Suprapubic skin (tissue), 4 donors: ENCODE measurements around the gene KIF6.

Source experiments
- EP300 ChIP-seq: sonication (generic); formaldehyde crosslinking; IDR thresholded peaks from one replicate; pipeline ENCODE4 v1.6.1; 2017; ENCODE audit warnings: antibody characterized with exemption
- POLR2A ChIP-seq, 2 donors: fragments of 450-650 bp; IDR thresholded peaks; one replicate each; pipeline ENCODE4 v1.6.1; 2017; ENCODE audit warnings: antibody characterized with exemption in 2 of 2, mild to moderate bottlenecking in 2 of 2, moderate library complexity in 2 of 2
- POLR2AphosphoS5 ChIP-seq, 3 donors: sonication (generic); formaldehyde crosslinking; IDR thresholded peaks; one replicate each; pipeline ENCODE4 v1.6.1; 2017; ENCODE audit warnings: antibody characterized with exemption in 3 of 3
- TF ChIP-seq, protein P1 (sequence below), 2 donors: fragments of 200-600 bp in 1 of 2; fragments of 450-650 bp in 1 of 2; sonication (generic) in 1 of 2; IDR thresholded peaks; one replicate each; pipeline ENCODE4 v1.5.1; 2016 to 2019; ENCODE audit warnings: antibody characterized with exemption in 2 of 2, mild to moderate bottlenecking in 1 of 2, moderate library complexity in 1 of 2

- TF ChIP-seq, protein P1, sequence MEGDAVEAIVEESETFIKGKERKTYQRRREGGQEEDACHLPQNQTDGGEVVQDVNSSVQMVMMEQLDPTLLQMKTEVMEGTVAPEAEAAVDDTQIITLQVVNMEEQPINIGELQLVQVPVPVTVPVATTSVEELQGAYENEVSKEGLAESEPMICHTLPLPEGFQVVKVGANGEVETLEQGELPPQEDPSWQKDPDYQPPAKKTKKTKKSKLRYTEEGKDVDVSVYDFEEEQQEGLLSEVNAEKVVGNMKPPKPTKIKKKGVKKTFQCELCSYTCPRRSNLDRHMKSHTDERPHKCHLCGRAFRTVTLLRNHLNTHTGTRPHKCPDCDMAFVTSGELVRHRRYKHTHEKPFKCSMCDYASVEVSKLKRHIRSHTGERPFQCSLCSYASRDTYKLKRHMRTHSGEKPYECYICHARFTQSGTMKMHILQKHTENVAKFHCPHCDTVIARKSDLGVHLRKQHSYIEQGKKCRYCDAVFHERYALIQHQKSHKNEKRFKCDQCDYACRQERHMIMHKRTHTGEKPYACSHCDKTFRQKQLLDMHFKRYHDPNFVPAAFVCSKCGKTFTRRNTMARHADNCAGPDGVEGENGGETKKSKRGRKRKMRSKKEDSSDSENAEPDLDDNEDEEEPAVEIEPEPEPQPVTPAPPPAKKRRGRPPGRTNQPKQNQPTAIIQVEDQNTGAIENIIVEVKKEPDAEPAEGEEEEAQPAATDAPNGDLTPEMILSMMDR (IDR thresholded peaks at IDR 0.05), result no peak
- TF ChIP-seq EP300, result no peak
- no peak for TF ChIP-seq POLR2A (IDR thresholded peaks at IDR 0.05)
- no peak for TF ChIP-seq POLR2AphosphoS5 (IDR thresholded peaks at IDR 0.05)
Observed at GRCh38 chr6:39369987-39370386, 355.2 kb downstream of the KIF6 start.
